Stimulated activated CD4-positive, alpha-beta T cell treated with anti-CD3 and anti-CD28 coated beads, Interleukin-15, amount 100 ng/mL, for 24 hours (primary cell): ENCODE results near the gene YY1.
A peak's percentile ranks its signal among the peaks of the same experiment; 100 is the strongest.
"Not testable (repeated sequence)": the region's sequence is repeated elsewhere in the genome, so short reads cannot be mapped to it uniquely, and the experiment has no call there.

Experiments used
- DNase-seq: peaks from one replicate; pipeline ENCODE4 v3.0.0-alpha.2; 2020

The YY1 gene

DNA sequence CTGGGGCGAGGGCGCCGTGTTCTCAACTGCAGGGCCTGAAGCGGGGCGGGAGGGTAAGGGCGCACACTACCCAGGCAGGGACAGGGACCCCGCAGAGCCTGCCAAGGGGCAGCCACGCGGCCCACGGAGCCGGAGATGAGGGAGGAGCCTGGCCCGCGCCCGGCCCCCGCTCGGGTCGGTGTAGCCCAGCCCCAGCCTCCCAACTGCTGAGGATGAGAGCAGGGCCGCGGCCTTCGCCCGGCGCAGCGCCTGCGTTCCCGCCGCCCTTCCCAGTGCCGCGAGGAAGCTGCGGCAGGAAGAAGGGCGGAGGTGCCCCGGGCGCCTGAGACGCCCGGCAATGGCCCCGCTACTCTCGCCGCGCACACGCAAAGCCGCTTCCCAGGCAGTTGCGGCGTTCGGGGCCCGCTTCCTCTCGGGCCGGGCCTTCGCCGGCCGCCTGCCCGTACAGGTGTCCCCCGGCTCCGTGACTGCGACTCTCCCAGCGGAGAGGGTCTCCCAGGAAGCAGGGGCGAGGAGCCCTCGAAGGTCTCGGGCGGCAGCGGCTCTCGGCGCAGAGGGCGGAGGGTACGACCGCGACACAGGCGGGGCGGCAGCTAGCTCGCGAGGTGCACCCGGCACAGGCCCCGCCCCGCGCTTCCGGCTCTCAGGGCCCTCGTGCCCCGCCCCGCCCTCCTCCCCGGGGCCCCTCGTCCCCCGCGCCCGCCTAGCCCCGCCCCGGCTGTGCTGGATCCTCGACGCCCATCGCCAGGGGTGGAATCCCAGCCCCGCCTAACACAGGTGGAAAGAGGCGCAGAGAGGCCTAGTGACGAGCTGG is 24.8 kb upstream of the YY1 start:
- DNase-seq, result peak; percentile 97

DNA sequence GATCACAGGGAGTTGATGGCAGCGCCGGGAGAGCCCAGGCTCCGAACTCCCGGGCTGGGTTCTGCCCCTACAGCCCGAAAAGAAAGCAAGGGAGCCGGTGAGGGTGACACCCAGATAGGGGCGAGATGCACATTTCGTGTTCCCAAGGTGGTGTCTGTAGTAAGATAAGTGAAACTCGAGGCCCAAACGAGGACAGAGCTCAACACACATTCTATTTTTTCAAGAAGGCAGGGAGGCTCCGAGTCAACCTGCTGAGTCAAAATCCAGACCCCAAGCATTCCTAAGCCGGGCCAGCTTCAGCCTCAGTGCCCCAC is 24.2 kb upstream of the YY1 start:
- DNase-seq, result no peak

DNA sequence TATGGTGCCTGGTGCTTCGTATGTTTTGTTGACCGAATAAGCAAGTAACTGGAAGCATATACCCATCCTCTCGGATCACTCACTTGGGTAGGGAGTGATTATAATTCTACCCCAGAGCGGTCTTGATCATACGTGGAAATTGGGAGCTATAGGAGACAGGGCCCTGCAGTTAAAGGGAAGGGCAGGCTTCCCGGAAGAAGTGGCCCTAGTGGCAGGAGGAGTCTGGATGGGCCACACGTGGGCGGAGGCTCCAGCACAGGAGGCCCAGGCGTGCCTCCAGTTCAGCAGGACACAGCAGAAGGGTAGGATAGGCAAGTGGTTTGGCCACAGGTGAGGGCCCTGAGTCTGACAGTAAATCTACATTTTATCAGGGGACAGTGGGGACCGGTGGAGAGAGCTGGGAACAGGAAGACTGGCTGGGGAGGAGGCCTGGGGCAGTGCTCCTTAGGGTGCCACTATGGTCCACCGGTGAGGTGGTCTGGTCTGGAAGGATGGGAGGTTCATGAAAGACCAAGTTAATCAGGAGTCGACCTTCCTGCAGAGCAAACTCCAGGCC is 23.5 kb upstream of the YY1 start:
- no peak for DNase-seq

DNA sequence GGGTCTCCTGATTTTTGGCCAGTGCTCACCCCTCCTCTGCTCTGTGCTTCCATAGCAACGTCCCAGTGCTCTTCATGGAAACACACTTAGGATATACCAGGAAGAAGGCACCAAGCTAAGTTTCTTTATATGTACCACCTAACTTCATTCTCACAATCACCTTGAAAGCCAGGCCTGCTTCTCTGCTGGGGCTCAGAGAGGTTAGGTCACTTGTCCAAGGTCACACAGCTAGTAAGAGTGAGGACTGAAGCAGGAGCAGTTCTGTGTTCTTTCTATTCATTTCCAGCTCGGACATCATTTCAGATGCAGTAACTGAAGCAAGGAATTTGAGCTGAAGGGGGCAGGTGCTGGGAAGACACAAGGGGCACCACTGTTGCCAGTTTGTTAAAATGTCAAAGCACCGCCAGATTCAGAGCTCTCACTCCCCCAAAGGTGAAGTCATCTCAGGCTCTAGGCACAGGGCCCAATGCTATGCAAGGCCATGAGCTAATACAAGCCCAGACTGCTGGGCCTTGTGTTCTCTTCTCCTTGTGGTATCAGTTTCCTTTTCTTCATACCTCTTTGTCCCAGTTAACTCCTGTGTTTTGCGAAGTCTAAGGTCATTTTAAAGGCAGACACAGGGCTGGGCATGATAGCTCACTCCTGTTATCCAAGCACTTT is 19.7 kb upstream of the YY1 start:
- no peak for DNase-seq

DNA sequence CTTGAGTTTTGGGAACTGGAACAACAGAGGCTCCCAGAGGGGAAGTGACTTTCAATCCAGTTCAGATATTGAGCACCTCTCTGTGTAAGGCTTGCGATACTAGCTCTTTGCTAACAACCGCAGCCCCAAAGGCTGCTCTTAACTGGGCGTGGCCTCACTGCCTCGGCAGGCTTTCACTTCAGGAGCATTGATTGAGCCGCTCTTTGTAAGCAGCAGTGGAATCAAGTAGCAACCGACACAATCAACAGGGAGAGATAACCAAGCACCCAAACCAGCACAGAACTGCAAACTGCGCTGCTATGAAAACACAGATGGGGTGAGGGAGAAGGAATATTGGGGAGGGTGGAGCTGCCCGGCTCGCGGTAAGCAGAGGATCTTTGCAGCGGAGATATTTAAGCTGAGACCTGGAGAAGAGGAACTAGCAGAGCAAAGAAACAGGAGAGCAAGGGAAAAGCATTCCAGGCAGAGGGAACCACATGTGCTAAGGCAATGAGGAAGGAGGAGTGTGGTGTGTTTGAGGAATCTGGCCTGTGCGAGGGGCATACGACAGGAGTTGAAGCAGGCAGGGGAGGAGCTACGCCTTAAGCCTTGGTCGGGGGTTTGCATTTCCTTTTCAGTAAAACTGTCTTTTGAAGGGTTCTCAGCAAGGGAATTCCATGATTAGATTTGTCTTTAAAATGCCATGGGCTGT is 17.3 kb upstream of the YY1 start:
- peak; percentile 79 for DNase-seq

DNA sequence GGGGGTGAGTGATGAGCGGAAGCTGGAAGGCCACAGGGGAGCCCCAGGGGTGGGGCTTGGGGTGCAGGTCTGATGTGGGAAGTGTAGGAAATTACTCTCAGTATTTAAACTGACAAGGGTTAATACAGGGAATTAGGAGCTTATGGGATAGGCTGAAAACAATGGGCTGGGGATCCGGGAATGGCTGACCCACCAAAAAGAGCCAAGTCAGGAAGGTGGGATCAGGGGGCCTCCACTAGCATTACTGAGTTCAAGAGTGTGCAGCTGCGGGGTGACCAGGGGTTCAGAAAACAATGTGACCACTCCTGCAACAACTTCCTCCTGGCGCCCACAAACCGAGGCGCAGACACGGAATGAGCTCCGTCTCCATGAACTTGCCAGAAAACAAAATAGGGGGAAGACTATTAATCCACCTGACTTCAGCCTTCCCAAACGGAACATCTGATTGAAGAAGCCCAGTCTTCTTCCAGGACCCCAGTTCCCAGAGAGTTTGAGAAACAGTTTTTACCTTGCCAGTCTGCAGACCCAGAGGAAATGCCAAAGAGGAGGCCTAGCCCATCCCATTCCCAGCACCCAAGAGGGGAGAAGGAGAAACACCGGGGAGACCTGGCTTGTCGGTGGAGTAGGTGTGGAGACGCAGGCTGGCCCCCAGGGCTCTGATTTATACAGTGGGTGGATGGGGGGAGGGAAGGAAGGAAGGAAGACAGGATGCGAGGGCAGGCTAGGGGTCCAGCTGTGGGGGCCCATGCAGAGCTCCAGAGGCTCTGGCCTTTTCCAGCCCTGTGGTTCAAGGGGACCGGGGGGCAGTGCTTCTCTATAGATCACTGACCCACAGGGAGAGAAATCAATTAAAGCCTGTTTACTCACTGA is 16.5 kb upstream of the YY1 start:
- no peak for DNase-seq

DNA sequence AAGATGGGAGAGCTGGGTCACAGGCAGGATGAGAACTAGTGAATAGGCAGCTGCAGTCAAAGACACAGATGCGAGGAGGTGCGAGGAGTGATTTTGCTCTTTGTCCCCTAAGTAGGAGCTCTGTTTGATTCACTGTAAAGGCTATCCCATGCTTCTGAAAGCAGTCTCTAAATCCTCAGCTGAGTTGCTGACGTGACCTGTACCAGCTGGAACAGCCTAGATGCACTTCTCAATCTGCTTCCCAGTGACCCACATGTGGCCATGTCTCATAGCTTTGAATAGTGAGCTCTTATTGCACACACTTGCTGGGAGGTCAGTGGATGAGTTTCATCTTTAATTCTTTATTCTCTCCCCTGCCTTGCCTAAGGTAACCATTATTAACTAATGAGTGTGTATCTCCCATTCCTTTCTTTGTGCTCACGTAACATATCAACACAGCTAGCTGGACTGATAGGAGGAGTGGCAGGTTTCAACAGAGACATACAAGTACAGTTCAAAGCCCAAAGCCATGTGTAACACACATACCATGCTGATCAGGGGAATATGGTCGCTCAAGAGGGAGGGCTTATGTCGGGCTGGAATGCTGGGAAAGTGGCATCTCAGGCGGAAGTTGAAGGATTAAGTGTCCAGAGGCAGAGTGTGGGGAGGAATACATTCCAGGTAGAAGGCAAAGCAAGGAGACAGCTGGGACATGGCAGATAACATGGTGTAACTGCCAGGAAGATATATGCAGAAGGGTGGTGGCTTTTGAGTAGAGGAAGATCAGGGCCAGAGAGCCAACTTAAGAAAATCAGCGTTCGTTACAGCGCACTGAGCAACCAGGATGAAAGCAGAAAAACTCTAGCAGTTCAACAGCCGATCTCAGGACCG is 15.4 kb upstream of the YY1 start:
- no peak for DNase-seq

DNA sequence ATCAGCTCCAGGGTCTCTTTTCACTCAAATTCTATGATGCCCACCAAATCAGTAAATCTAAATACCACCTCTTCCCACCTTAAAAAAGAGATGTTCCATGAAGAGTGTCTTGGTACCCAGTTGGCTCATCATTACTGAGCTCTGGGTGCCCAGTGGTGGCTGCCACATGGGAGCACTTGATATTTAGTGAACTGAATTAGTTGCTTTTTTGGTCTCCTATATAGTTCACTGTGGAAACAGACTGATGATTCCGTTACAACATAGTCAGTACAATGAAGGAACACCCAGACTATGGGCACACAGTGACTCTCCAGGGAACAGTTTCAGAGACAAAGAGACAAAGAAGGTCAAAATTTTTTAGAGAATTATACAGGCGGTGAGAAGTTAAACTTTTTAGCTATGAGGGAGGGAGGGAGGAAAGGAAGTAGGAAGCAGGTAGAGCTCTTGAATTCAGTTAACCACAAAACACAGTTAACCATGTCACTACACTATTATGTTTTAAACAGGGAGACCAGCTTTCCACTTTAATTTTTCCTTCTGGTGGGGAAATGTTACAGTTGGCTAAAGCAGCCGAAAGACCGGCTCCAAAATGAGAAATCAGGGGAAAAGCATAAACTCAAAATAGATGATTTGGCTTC is 14.6 kb upstream of the YY1 start:
- DNase-seq, result no peak

DNA sequence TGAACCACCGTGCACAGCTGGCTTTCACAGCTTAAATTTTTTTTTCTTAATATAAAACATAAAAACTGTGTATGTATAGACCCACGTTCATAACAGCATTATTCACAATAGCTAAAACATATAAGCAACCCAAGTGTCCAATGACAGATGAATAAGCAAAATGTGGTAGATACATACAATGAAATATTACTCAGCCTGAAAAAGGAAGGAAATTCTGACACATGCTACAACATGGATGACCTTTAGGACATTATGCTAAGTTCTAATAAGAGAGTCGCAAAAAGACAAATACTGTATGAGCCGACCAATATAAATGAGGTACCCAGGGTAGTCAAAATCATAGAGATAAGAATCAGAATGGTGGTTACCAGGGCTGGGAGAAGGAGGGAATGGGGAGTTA is 13.8 kb upstream of the YY1 start:
- DNase-seq, result no peak

DNA sequence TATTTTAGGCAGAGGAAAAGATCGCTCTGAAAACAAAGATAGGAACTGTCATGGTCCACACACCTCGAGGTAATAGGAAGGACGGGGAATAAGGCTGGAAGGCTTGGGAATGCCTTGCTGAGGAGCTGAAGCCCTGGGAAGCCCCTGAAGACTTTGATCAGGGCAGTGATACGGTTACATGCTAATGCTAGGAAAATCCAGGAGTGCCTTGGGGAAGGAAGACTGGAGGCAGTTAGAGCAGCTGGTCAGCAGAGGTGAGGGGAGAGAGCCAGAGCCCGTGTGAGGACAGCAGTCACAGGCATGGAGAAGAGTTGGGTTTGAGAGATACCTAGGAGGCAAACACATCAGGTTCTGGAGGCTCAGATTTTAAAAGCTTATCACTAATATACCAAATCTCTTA is 8.6 kb upstream of the YY1 start:
- no peak for DNase-seq

DNA sequence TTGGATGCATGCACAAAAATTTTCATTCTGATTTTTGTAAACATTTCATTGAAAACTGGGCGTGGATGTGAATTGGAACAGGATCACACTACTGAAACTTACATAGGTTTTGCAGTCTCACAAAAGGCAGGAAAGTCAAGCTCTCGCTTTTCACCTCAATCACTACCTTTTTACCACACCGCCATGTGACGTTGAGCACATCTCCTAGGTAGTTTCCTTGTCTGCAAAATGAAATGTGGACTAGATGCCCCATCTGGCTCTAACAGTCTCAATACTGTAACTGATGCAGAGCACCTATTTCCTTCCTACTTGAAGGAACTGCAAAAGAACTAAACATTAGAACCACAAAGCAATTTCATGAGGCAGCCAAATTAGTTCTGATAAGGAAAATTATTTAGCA is 4.4 kb upstream of the YY1 start:
- no peak for DNase-seq

DNA sequence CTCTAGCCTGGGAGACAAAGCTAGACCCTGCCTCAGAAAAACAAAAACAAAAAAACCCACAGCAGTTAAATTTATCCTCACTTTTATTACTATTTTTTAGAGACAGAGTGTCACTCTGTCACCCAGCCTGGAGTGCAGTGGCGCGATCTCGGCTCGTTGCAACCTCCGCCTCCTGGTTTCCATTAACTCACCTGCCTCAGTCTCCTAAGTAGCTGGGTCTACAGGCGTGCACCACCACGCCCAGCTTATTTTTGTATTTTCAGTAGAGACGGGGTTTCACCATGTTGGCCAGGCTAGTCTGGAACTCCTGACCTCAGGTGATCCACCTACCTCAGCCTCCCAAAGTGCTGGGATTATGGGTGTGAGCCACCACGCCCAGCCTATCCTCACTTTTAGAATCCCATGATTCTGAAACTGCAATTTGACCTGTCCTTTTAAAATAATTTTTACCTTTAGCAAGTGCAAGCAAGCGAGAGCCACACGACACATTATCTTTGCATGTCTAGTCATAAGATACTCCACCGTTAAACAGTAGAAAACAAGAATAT is 2.6 kb upstream of the YY1 start:
- not testable (repeated sequence) for DNase-seq

DNA sequence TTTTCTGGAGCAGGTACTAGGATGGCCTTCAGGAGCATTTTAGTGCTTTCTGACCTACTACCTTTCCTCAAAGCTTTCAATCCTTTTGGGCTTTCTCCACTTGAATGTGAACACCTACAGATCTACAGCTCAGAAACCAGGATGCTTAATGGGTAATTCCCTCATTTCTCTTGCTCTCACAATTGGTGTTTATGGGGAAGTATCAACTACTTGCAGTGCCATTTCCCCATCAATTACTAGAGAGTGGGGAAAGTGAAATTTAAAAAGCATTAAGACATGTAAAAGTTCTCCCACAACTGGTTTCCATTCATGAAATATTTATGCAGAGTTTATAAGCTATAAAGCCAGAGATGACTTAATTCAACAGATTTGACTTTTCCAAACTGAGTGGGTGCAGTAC is 2.1 kb upstream of the YY1 start:
- DNase-seq, result no peak

DNA sequence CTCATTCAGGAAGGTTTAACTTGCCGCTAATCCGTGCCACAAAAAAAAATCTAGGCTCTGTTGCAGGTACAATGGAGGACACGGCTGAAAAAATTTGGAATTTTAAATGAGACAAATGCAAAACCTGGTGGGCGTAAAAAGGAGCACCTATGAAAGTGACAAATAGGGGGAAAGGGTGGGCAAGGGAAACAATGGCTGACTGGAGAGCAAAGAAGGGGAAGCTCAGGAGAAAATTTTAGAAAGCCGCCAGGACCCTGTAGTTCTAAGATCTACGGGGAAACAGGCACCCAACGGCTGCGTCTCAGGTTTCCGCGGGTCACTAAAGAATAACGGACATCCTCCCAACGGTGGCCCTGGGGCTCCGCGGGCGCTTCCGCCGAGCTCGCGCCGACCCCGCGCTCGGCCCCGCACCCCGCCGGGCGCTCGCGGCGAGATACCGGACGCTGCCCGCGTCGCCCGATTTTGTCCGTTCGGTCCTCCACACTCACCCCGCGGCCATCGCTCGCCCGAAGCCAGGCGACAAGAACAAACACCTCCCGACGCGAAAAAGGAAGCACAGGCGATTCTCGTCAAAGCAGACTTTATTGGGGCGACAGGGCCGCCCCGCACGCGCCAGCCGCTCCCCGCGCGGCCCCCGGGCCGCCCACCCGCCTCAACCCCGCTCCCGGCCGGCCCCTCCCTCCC is 1.1 kb upstream of the YY1 start:
- peak; percentile 55 for DNase-seq

DNA sequence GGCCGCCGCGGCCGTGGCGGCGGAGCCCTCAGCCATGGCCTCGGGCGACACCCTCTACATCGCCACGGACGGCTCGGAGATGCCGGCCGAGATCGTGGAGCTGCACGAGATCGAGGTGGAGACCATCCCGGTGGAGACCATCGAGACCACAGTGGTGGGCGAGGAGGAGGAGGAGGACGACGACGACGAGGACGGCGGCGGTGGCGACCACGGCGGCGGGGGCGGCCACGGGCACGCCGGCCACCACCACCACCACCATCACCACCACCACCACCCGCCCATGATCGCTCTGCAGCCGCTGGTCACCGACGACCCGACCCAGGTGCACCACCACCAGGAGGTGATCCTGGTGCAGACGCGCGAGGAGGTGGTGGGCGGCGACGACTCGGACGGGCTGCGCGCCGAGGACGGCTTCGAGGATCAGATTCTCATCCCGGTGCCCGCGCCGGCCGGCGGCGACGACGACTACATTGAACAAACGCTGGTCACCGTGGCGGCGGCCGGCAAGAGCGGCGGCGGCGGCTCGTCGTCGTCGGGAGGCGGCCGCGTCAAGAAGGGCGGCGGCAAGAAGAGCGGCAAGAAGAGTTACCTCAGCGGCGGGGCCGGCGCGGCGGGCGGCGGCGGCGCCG is 381 bp downstream of the YY1 start:
- peak; percentile 43 for DNase-seq

DNA sequence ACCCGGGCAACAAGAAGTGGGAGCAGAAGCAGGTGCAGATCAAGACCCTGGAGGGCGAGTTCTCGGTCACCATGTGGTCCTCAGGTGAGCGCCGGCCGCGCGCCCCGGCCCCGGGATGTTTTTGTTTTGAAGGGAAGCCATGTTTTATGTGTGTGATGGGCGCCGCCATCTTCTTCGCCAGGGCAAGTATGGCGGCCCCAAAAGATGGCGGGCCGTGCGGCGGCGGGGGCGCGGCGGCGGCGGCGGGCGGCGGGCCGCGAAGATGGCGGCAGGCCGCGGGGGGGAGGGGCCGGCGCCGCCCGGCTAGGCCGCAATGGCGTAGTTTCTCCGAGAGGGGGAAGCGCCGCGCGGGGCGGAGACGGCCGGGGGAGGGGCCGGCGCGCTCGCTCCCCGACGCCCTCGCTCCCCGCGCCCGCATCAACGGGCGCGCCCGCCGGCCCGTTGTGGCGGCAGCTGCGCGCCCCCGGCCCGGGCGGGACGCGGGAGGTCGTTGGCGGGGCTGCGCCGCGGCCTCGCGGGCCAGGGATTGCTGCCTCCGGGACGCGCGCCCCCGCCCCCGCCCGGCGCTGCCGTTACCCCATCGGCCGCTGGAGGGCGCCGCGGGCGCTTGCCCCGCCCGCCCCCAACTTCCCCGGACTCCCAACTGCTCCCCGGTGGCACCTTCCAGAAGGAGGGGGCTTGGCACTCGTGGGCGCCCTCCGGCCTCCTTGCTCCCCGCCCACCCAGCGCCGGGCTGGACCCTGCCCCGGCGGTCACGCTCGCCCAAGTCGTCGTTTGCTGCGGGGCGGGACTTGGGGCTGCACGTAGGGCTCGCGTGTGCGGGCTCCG is 1.1 kb downstream of the YY1 start:
- DNase-seq, result peak; percentile 90

DNA sequence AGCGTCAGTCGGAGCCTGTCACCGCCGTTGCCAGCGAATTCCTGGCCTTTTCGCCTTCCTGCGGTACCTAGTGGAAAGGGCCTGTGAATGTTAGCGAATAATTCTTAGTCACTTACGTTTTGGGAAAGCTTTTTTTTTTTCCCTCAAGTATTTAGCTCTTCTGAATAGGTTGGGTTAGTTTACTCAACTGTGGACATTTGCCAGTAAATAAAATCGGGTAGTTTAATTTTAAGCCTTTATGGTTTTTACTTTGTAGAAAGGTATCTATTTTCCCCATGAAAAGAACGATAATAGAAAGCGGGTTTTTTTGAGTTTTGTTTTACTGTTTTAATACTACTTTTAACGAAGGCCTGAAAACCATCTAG is 1.7 kb downstream of the YY1 start:
- no peak for DNase-seq

DNA sequence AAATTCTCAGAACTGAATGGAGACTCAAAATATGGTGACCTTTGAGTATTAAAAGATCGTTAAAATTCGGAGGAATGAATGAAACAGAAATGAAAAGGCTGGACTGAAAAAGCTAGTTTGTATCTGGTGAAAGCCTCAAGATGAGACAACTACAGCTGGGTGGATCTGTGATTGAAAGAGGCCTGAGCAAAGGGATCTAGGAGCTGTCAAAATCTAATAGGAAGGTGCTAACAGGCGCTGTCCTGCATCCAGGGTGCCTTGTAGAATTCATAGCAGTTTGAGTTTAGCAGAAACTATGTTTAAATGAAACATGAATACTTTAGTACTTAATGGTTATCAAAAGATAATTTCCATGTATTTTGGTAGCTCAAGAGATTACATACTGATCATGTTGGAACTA is 2.3 kb downstream of the YY1 start:
- no peak for DNase-seq

DNA sequence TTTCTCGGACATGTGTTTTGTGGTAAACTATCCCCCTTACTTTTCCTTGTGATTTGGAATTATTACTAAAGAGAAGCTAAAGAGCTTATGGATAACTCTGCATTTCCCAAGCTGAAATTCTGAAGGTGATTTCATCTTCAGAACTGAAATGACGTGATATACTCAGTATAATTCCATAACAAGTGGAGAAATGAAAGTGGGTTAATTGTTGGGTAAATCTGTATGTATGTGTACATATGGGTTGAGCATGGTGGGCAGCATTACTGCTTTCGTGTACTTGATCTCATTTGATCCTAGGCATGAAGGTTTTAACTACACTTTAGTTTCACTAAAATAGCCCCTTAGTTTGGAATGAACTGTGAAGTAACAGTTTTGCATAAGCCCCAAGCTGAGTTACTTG is 4.1 kb downstream of the YY1 start:
- no peak for DNase-seq
